Posterior cingulate gyrus (tissue), 11 donors: ENCODE data around the gene C6orf62.
"Not testable (repeated sequence)": the region's sequence is repeated elsewhere in the genome, so short reads cannot be mapped to it uniquely, and the experiment has no call there.

ENCODE experiments used
- DNase-seq, 10 donors: peaks; one replicate each; pipeline versions ENCODE4 v3.0.0 to v3.0.0-alpha.2; 2020 to 2021; ENCODE audit warnings: mixed read lengths in 3 of 10
- intact Hi-C: fragments of 100-400 bp; cut with DNase I; formaldehyde crosslinking; loops from one replicate; pipeline ENCODE4 v1.15.1; 2023

Gene C6orf62

GRCh38 chr6:24719125-24719971, at the start of gene C6orf62:
Gene C6orf62, minus strand, starts transcription at chr6:24719154. Its CDS starts 486 bp downstream, at chr6:24718668.
- peak in 3 of 10 donors; percentile 22 to 84 (median 29) for DNase-seq
- intact Hi-C loops: no loop called here

GRCh38 chr6:24768361-24768760, 49.4 kb upstream of the C6orf62 start:
- DNase-seq: no peak
- intact Hi-C loops: loop anchor here (5.0 to 10.0 kb wide), 2 partner anchors 186 to 484 kb away; no protein-coding TSS in a partner anchor

GRCh38 chr6:24766680-24767462, 47.9 kb upstream of the C6orf62 start:
- DNase-seq: no peak
- intact Hi-C loops: loop anchor here (5.0 to 10.0 kb wide), 2 partner anchors 185 to 482 kb away; no protein-coding TSS in a partner anchor

GRCh38 chr6:24765968-24766367, 47.0 kb upstream of the C6orf62 start:
- intact Hi-C loops: loop anchor here (5.0 to 10.0 kb wide), 2 partner anchors 184 to 481 kb away; no protein-coding TSS in a partner anchor
- peak in 1 of 10 donors; percentile 64 for DNase-seq

- intact Hi-C loops: loop anchor here (5.0 to 10.0 kb wide), 2 partner anchors 183 to 480 kb away; no protein-coding TSS in a partner anchor
- DNase-seq: not testable (repeated sequence)
Measured at GRCh38 chr6:24764833-24765828, 46.2 kb upstream of the C6orf62 start.

- no peak for DNase-seq
- intact Hi-C loops: loop anchor here (10.0 kb wide), 1 partner anchor 479 kb away; no protein-coding TSS in a partner anchor
Measured at GRCh38 chr6:24763578-24763977, 44.6 kb upstream of the C6orf62 start.

GRCh38 chr6:24761851-24762250, 42.9 kb upstream of the C6orf62 start:
- intact Hi-C loops: loop anchor here (10.0 kb wide), 1 partner anchor 477 kb away; no protein-coding TSS in a partner anchor
- no peak for DNase-seq

- DNase-seq: no peak
- intact Hi-C loops: loop anchor here (10.0 kb wide), 1 partner anchor 477 kb away; no protein-coding TSS in a partner anchor
Measured at GRCh38 chr6:24761193-24761835, 42.4 kb upstream of the C6orf62 start.

- intact Hi-C loops: loop anchor here (10.0 kb wide), 1 partner anchor 475 kb away; no protein-coding TSS in a partner anchor
- no peak for DNase-seq
Measured at GRCh38 chr6:24760210-24760609, 41.3 kb upstream of the C6orf62 start.

GRCh38 chr6:24759718-24760117, 40.8 kb upstream of the C6orf62 start:
- no peak for DNase-seq
- intact Hi-C loops: loop anchor here (10.0 kb wide), 1 partner anchor 475 kb away; no protein-coding TSS in a partner anchor

- intact Hi-C loops: no loop called here
- DNase-seq: no peak
Measured at GRCh38 chr6:24757611-24758010, 38.7 kb upstream of the C6orf62 start.

GRCh38 chr6:24755279-24755678, 36.3 kb upstream of the C6orf62 start:
- DNase-seq: no peak
- intact Hi-C loops: no loop called here

GRCh38 chr6:24754378-24754777, 35.4 kb upstream of the C6orf62 start:
- intact Hi-C loops, DNase-seq: not testable (repeated sequence)

- intact Hi-C loops: no loop called here
- no peak for DNase-seq
Measured at GRCh38 chr6:24753545-24753944, 34.6 kb upstream of the C6orf62 start.

GRCh38 chr6:24752917-24753492, 34.1 kb upstream of the C6orf62 start:
- intact Hi-C loops: no loop called here
- no peak for DNase-seq

- no peak for DNase-seq
- intact Hi-C loops: no loop called here
Measured at GRCh38 chr6:24752503-24752902, 33.5 kb upstream of the C6orf62 start.

- intact Hi-C loops, DNase-seq: not testable (repeated sequence)
Measured at GRCh38 chr6:24750878-24751277, 31.9 kb upstream of the C6orf62 start.

GRCh38 chr6:24749297-24749696, 30.3 kb upstream of the C6orf62 start:
- no peak for DNase-seq
- intact Hi-C loops: no loop called here

- DNase-seq: no peak
- intact Hi-C loops: no loop called here
Measured at GRCh38 chr6:24744911-24745310, 26.0 kb upstream of the C6orf62 start.
